PC-3 (cell line): Measurements from ENCODE around the gene SLC12A8.

Source experiments
- EZH2 ChIP-seq: fragments of 300-600 bp; sonication (generic); IDR thresholded peaks from one replicate; pipeline ENCODE4 v1.6.1; 2017; ENCODE audit warnings: antibody characterized with exemption, mild to moderate bottlenecking, low read length; ENCODE audit not compliant: unreplicated experiment
- EZH2phosphoT487 ChIP-seq: fragments of 300-600 bp; sonication (generic); IDR thresholded peaks from 2 replicates; pipeline ENCODE4 v1.6.1; 2018; ENCODE audit warnings: mild to moderate bottlenecking, antibody characterized with exemption, low read length, borderline replicate concordance
- TF ChIP-seq, protein P1 (sequence below): fragments of 300-600 bp; sonication (generic); conservative IDR thresholded peaks from 2 replicates; pipeline ENCODE4 v1.5.1; 2017; ENCODE audit warnings: antibody characterized with exemption, low read depth, mild to moderate bottlenecking, low read length

DNA sequence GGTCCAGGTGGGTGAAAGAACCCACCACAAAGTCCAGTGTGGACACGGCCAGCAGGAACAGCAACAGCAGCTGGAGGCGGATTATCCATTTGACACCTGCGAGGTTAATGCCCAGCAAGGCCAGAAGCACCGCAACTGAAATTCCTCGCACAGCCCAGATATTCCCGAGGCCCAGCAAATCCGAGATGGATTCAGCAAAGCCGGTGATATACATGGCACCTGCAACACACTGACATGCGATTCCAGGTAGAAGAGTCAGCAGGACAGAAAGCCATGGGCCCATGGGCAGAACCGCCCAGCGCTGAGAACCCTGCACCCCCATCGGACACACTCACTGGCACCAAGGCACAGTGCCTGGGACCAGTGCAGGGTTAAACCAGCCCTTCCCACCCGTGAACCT lies 34.8 kb downstream of the SLC12A8 start:
- TF ChIP-seq, protein P1, sequence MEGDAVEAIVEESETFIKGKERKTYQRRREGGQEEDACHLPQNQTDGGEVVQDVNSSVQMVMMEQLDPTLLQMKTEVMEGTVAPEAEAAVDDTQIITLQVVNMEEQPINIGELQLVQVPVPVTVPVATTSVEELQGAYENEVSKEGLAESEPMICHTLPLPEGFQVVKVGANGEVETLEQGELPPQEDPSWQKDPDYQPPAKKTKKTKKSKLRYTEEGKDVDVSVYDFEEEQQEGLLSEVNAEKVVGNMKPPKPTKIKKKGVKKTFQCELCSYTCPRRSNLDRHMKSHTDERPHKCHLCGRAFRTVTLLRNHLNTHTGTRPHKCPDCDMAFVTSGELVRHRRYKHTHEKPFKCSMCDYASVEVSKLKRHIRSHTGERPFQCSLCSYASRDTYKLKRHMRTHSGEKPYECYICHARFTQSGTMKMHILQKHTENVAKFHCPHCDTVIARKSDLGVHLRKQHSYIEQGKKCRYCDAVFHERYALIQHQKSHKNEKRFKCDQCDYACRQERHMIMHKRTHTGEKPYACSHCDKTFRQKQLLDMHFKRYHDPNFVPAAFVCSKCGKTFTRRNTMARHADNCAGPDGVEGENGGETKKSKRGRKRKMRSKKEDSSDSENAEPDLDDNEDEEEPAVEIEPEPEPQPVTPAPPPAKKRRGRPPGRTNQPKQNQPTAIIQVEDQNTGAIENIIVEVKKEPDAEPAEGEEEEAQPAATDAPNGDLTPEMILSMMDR, result no peak
- TF ChIP-seq EZH2, result no peak
- TF ChIP-seq EZH2phosphoT487, result no peak
